ENCODE data around the gene PLAC1. TPM values are rescaled to one million over a fixed set of nuclear protein-coding genes. Genes with fewer than 3 reads are reported as not detected.

Gene PLAC1
- total RNA-seq, 2 donors from 2014 or later = 1.1 to 1.3 TPM

- Mint-ChIP-seq H3K27ac (no peak overlapping the region), H3K4me3 (no peak overlapping the region), H3K4me1 (ENCODE audit: low read depth) (no peaks in the 10 kb centered on the region), H3K27me3 (ENCODE audit: low read depth) (peaks cover 46% of the 10 kb centered on the region), H3K36me3 (ENCODE audit: insufficient read depth in 2 of 2) (no peaks in the 10 kb centered on the region), H3K9me3 (no peaks in the 10 kb centered on the region)
- DNase-seq (no peak), ATAC-seq (replicated peaks in 1 of 2) (no peak)
Measured at GRCh38 chrX:134683351-134684005, 25.2 kb upstream of the PLAC1 start.

DNA sequence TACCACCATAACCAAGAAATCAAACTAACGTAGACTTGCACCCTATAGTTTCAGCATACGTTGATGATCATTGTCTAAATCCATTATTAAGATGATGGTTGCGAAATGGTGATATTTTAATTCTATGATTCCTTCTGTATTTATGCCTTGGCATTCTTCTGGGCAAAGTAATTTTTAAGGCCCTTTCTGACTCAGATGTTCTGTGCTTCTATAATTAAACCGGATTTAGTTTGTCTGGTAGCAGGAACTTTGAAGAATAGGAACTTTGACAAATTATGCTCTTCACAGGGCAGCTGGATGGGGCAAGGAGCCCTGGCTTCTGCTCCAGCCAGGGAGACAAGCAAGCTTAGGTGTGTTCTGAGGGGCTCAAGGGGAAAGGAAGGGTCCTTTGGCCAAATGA is 23.8 kb upstream of the PLAC1 start:
- Mint-ChIP-seq H3K36me3 (ENCODE audit: insufficient read depth in 2 of 2) (no peaks in the 10 kb centered on the region), H3K4me3 (no peak overlapping the region), H3K4me1 (ENCODE audit: low read depth) (no peaks in the 10 kb centered on the region), H3K27ac (no peak overlapping the region), H3K27me3 (ENCODE audit: low read depth) (peaks cover 58% of the 10 kb centered on the region), H3K9me3 (no peaks in the 10 kb centered on the region)
- no peak for DNase-seq
- no peak for ATAC-seq (replicated peaks in 1 of 2)

- Mint-ChIP-seq H3K4me1 (ENCODE audit: low read depth) (no peaks in the 10 kb centered on the region), H3K27me3 (ENCODE audit: low read depth) (peaks cover 47% of the 10 kb centered on the region), H3K27ac (no peak overlapping the region), H3K4me3 (no peak overlapping the region), H3K36me3 (ENCODE audit: insufficient read depth in 2 of 2) (no peaks in the 10 kb centered on the region), H3K9me3 (no peaks in the 10 kb centered on the region)
- DNase-seq = no peak
- no peak for ATAC-seq (replicated peaks in 1 of 2)
Measured at GRCh38 chrX:134679644-134680043, 21.4 kb upstream of the PLAC1 start.

DNA sequence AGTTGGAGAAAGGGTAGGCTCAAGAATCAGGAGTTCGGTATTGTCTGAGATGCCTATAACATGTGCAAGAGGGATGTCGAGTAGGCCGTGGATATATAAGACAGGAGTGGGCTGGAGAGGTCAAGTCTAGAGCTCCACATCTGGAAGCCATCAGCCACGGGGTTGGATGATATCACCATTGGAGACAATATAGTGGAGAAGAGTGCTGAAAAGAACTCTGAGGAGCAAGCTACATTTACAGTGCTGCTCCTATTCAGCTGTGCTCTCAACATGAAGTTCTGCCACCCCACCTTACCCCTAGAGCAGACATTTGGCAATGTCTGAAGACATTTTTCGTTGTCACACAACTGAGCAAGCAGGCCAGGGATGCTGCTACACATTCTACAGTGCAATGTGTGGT is 20.9 kb upstream of the PLAC1 start:
- peaks cover 43% of the 10 kb centered on the region for H3K27me3 Mint-ChIP-seq (ENCODE audit: low read depth)

DNA sequence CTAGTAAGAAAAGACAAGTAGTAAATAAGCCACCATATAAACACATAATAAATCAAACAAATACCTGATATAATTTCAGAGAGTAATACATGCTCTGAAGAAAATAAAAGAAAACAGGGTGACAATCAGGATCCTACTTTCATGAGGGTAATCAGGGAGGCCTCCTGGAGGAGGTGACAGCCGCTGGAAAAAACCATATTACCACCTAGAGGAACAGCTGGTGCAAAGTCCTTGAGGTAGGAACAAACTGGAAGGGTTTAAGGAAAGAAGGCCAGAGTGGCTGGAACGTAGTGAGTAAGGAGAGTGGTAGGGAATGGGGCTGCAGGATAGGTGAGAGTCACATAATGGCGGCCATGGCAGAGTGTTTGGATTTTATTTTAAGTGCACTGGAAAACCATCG is 19.1 kb upstream of the PLAC1 start:
- Mint-ChIP-seq H3K4me3 (no peak overlapping the region), H3K27ac (no peak overlapping the region), H3K27me3 (ENCODE audit: low read depth) (peaks cover 53% of the 10 kb centered on the region), H3K9me3 (peaks cover 0 to 2% of the 10 kb centered on the region in 2 donors), H3K36me3 (ENCODE audit: insufficient read depth in 2 of 2) (no peaks in the 10 kb centered on the region), H3K4me1 (ENCODE audit: low read depth) (peaks cover 2% of the 10 kb centered on the region)
- ATAC-seq (replicated peaks in 1 of 2) (no peak), DNase-seq (no peak)

More for the DNA sequence above, 20.9 kb upstream of the PLAC1 start:
- DNase-seq = no peak
- H3K27ac Mint-ChIP-seq = no peak overlapping the region
- no peak for ATAC-seq (replicated peaks in 1 of 2)
- H3K4me1 Mint-ChIP-seq (ENCODE audit: low read depth) = no peaks in the 10 kb centered on the region
- H3K9me3 Mint-ChIP-seq = no peaks in the 10 kb centered on the region
- H3K4me3 Mint-ChIP-seq = no peak overlapping the region
- H3K36me3 Mint-ChIP-seq (ENCODE audit: insufficient read depth in 2 of 2) = no peaks in the 10 kb centered on the region

DNA sequence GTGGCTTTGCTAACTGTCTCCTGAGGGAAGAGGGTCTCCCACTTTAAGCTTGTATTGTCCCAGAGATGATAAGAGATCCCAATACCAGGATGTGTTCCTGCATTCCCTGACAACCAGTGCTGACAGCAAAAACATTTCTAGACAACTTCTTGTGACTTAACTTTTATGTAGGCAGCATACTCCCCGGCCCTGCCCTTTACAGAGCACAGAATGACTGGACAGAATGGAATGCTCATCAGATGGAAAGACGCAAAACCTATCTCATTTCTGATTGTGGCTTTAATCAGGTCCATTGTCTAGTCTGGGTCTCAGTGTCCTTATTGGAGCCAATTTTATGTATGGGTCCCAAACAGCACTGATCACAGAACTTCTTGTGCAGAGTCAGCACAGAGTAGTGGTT is 18.2 kb upstream of the PLAC1 start:
- no peak for DNase-seq
- H3K36me3 Mint-ChIP-seq (ENCODE audit: insufficient read depth in 2 of 2) = no peaks in the 10 kb centered on the region
- no peak for ATAC-seq (replicated peaks in 1 of 2)
- peaks cover 62% of the 10 kb centered on the region for H3K27me3 Mint-ChIP-seq (ENCODE audit: low read depth)
- no peak overlapping the region for H3K27ac Mint-ChIP-seq
- peaks cover 2% of the 10 kb centered on the region in 2 donors for H3K9me3 Mint-ChIP-seq
- no peak overlapping the region for H3K4me3 Mint-ChIP-seq
- peaks cover 9% of the 10 kb centered on the region for H3K4me1 Mint-ChIP-seq (ENCODE audit: low read depth)

DNA sequence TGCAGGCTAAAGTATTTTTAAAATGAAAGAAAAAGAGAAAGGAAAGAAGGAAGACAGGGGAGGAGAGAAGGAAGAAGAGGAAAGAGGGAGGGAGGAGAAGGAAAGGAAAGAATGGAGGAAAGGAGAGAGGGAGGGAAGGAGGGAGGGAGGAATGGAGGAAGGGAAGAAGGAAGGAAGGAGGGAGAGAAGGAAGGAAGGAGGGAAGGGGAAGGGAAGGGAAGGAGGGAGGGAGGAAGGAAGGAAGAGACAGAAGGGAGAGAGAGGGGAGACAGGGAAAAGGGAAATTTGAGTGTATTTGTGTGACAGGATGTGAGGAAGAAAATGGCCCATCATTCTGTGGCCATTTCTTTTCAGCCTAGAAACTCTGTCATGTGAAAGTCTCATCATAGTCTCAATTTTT is 14.9 kb upstream of the PLAC1 start:
- H3K4me1 Mint-ChIP-seq (ENCODE audit: low read depth) = peaks cover 13% of the 10 kb centered on the region
- no peak for ATAC-seq (replicated peaks in 1 of 2)
- H3K4me3 Mint-ChIP-seq = no peak overlapping the region
- H3K27ac Mint-ChIP-seq = no peak overlapping the region
- DNase-seq = no peak
- H3K36me3 Mint-ChIP-seq (ENCODE audit: insufficient read depth in 2 of 2) = peaks cover 0 to 2% of the 10 kb centered on the region in 2 donors
- H3K9me3 Mint-ChIP-seq = peaks cover 4% of the 10 kb centered on the region in 2 donors
- H3K27me3 Mint-ChIP-seq (ENCODE audit: low read depth) = peaks cover 44% of the 10 kb centered on the region

GRCh38 chrX:134672101-134672500 is 13.8 kb upstream of the PLAC1 start:
- Mint-ChIP-seq H3K27me3 (ENCODE audit: low read depth) (peaks cover 38% of the 10 kb centered on the region), H3K4me1 (ENCODE audit: low read depth) (peaks cover 13% of the 10 kb centered on the region), H3K4me3 (no peak overlapping the region), H3K9me3 (peaks cover 4% of the 10 kb centered on the region in 2 donors), H3K36me3 (ENCODE audit: insufficient read depth in 2 of 2) (peaks cover 0 to 2% of the 10 kb centered on the region in 2 donors), H3K27ac (no peak overlapping the region)
- DNase-seq = no peak
- ATAC-seq (replicated peaks in 1 of 2) = no peak

DNA sequence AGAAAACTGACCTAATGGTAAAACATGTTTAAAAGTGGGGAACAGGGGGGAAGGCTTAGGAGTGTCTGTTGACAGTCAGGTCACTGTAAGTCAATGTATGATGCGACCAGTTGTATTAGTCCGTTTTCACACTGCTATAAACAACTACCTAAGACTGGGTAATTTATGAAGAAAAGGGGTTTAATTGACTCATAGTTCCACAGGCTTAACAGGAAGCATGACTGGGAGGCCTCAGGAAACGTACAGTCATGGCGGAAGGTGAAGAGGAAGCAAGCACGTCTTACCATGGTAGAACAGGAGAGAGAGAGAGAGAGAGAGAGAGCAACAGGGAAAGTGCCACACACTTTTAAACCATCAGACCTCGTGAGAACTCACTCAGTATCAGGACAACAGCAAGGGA is 13.0 kb upstream of the PLAC1 start:
- peak; percentile 63 for ATAC-seq (replicated peaks in 1 of 2)
- H3K9me3 Mint-ChIP-seq = peaks cover 4% of the 10 kb centered on the region in 2 donors
- peak in 1 of 2 donors; percentile 3 for DNase-seq
- H3K4me1 Mint-ChIP-seq (ENCODE audit: low read depth) = peaks cover 13% of the 10 kb centered on the region
- H3K27me3 Mint-ChIP-seq (ENCODE audit: low read depth) = peaks cover 45% of the 10 kb centered on the region
- H3K27ac Mint-ChIP-seq = peak overlapping the region; percentile 2
- peaks cover 0 to 2% of the 10 kb centered on the region in 2 donors for H3K36me3 Mint-ChIP-seq (ENCODE audit: insufficient read depth in 2 of 2)
- peak overlapping the region in 1 of 2 donors; percentile 8 for H3K4me3 Mint-ChIP-seq

DNA sequence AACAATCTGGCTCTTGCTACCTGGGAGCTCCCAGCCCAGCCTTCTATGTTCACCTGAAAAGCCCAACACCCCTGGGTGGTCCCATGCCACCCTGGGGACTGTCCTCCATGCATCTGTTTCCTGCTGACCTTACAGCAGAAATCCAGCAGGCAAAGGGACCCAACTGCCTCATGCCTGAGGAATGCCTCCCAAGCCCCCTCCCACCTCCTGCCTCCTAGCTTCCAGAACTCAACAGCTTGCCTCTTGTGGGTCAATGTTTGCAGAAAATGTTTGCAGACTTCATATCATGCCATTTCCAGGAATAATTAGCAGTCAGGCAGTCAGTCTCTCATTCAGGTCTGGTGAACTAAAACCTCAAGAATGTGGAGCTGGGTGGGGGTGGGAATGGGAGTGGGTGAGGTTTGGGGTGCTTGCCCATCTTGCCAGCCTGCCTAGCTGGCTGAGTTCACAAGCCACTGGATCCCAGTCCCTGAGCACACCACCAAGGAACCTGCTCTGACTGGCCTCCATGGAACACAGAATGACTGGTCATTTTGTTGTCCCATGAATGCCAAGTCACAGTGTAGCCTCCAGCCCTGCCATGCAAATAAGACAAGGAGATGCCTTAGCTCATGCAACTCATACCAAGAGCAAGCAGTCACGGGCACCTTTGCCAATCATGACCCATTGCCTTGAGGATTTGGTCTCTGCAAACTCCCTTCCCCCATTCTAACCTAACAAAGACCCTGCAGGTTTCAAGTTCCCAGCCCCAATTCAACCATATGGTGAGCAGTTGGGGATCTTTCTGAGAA is 12.1 kb upstream of the PLAC1 start:
- ATAC-seq (replicated peaks in 1 of 2) = no peak
- H3K36me3 Mint-ChIP-seq (ENCODE audit: insufficient read depth in 2 of 2) = peaks cover 0 to 2% of the 10 kb centered on the region in 2 donors
- peaks cover 55% of the 10 kb centered on the region for H3K27me3 Mint-ChIP-seq (ENCODE audit: low read depth)
- no peak for DNase-seq
- H3K4me3 Mint-ChIP-seq = no peak overlapping the region
- peaks cover 4% of the 10 kb centered on the region in 2 donors for H3K9me3 Mint-ChIP-seq
- no peak overlapping the region for H3K27ac Mint-ChIP-seq
- peaks cover 13% of the 10 kb centered on the region for H3K4me1 Mint-ChIP-seq (ENCODE audit: low read depth)

- peaks cover 63% of the 10 kb centered on the region for H3K27me3 Mint-ChIP-seq (ENCODE audit: low read depth)
- no peak for ATAC-seq (replicated peaks in 1 of 2)
- H3K27ac Mint-ChIP-seq = no peak overlapping the region
- peaks cover 0 to 2% of the 10 kb centered on the region in 2 donors for H3K36me3 Mint-ChIP-seq (ENCODE audit: insufficient read depth in 2 of 2)
- peaks cover 13% of the 10 kb centered on the region for H3K4me1 Mint-ChIP-seq (ENCODE audit: low read depth)
- DNase-seq = no peak
- no peak overlapping the region for H3K4me3 Mint-ChIP-seq
- peaks cover 4% of the 10 kb centered on the region in 2 donors for H3K9me3 Mint-ChIP-seq
Measured at GRCh38 chrX:134669378-134670098, 11.3 kb upstream of the PLAC1 start.

DNA sequence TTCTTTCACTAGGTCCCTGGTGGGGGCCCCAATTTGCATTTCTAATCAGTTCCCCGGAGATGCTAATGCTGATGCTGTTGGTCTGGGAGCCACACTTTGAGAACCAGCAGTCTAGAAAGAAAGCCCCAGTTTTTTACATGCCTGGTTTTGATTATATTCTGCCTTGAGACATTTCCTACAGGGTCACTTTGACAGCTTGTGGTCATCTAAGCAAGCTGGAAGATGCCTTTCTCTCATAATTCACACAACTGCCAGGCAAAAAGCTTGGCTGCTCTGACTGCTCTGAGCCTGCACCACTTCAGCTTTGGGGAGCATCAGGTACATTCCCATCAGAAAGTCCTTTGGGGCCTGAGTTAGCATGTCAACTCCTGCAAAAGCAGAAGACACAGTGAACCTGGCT is 5.9 kb upstream of the PLAC1 start:
- Mint-ChIP-seq H3K9me3 (no peaks in the 10 kb centered on the region), H3K4me1 (ENCODE audit: low read depth) (no peaks in the 10 kb centered on the region), H3K27me3 (ENCODE audit: low read depth) (peaks cover 83% of the 10 kb centered on the region), H3K36me3 (ENCODE audit: insufficient read depth in 2 of 2) (no peaks in the 10 kb centered on the region), H3K4me3 (no peak overlapping the region), H3K27ac (no peak overlapping the region)
- no peak for DNase-seq
- no peak for ATAC-seq (replicated peaks in 1 of 2)

DNA sequence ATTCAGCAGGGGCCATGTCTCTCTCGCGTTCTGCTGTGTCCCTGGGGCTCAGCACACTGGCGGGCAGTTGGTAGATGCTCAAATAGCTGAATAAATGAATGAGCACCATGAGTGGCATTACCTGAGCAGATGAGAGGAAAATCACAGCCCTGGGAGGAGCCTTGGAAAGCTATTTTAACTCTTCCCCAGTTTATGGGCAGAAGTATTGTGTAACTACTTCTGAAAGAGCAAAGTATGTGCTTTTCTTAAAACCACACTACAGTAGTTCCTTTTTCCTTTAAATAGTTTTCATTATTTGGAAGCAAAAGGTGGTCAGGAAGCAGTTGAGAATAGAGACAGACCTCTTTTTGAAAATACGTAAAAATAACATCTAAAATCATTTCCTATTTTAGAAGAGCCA is 3.0 kb upstream of the PLAC1 start:
- Mint-ChIP-seq H3K36me3 (ENCODE audit: insufficient read depth in 2 of 2) (no peaks in the 10 kb centered on the region), H3K4me3 (no peak overlapping the region), H3K27ac (no peak overlapping the region), H3K4me1 (ENCODE audit: low read depth) (no peaks in the 10 kb centered on the region), H3K9me3 (no peaks in the 10 kb centered on the region), H3K27me3 (ENCODE audit: low read depth) (peaks cover 88% of the 10 kb centered on the region)
- no peak for ATAC-seq (replicated peaks in 1 of 2)
- DNase-seq = no peak

Data from activated T-cell treated with anti-CD3 and anti-CD28 coated beads, Interleukin-2, amount 50 U/mL, for 72 hours (primary cell).